NCI-H460 (cell line): ENCODE measurements around the gene ANKRD60. TPM values are rescaled to one million over a fixed set of nuclear protein-coding genes. Genes with fewer than 3 reads are reported as not detected.

Source experiments
- DNase-seq: peaks from one replicate; pipeline ENCODE4 v3.0.0-alpha.2; 2016; ENCODE audit warnings: low read depth; ENCODE audit errors: extremely low read depth
- total RNA-seq: library from RNA; depleted of rRNA; stranded (reverse); fragments of >200 nt; shearing (Covaris generic); gene quantifications from 2 replicates; pipeline ENCODE4 v1.2.3, GENCODE V29; 2014; rRNA removed

ANKRD60 gene
- total RNA-seq, 1 experiment from 2014 or later: not detected

- no peak for DNase-seq
These were observed 60.7 kb downstream of the ANKRD60 start for GRCh38 chr20:58167759-58168158.

Other genes with a start within 250 kb of the ANKRD60 start
- 21.6 and 22.8 TPM in 2 replicates for gene RAB22A, start 81.1 kb upstream of the ANKRD60 start, total RNA-seq
- gene VAPB, start 160.6 kb upstream of the ANKRD60 start, total RNA-seq: 14.0 and 16.0 TPM in 2 replicates